Measurements from ENCODE around the gene ADAM12.

Gene ADAM12

GRCh38 chr10:126124046-126124445, 264.2 kb downstream of the ADAM12 start:
- no peak overlapping the region for H3K9ac ChIP-seq (ENCODE audit: low read depth, low read length, poor library complexity, severe bottlenecking)
- no peaks in the 10 kb centered on the region for H3K27me3 ChIP-seq (ENCODE audit: insufficient read depth, low read length, poor library complexity, severe bottlenecking)
- no peak overlapping the region for H2AFZ ChIP-seq (ENCODE audit: low read length)
- H3K9me3 ChIP-seq (ENCODE audit: insufficient read depth, low read depth, low read length) = no peaks in the 10 kb centered on the region; the same call in 1 of the 2 replicates
- H3K4me3 ChIP-seq (ENCODE audit: low read length, poor library complexity, severe bottlenecking) = no peak overlapping the region
- H3K79me2 ChIP-seq (ENCODE audit: insufficient read depth, low read length) = no peaks in the 10 kb centered on the region
- H3K9me2 ChIP-seq (replicated peaks; ENCODE audit: low read depth, low read length) = no peaks in the 10 kb centered on the region
- TF ChIP-seq EZH2phosphoT487 (IDR thresholded peaks at IDR 0.05; ENCODE audit: borderline replicate concordance) (no peak), CTCF (conservative IDR thresholded peaks at IDR 0.05; ENCODE audit: low read length) (no peak)
- H3K4me1 ChIP-seq (ENCODE audit: insufficient read depth, low read length, poor library complexity, severe bottlenecking) = no peaks in the 10 kb centered on the region
- no peaks in the 10 kb centered on the region for H4K20me1 ChIP-seq (ENCODE audit: insufficient read depth, low read length, poor library complexity, severe bottlenecking)
- no peaks in the 10 kb centered on the region for H3K36me3 ChIP-seq (ENCODE audit: insufficient read depth, low read length)
- no peak overlapping the region for H3K4me2 ChIP-seq (ENCODE audit: low read depth, low read length, poor library complexity, severe bottlenecking)
- H3F3A ChIP-seq (ENCODE audit: low read depth) = no peaks in the 10 kb centered on the region

- H3K9ac ChIP-seq (ENCODE audit: low read depth, low read length, poor library complexity, severe bottlenecking) = no peak overlapping the region
- no peak overlapping the region for H2AFZ ChIP-seq (ENCODE audit: low read length)
- H3K4me3 ChIP-seq (ENCODE audit: low read length, poor library complexity, severe bottlenecking) = no peak overlapping the region
- TF ChIP-seq CTCF (conservative IDR thresholded peaks at IDR 0.05; ENCODE audit: low read length) (no peak), EZH2phosphoT487 (IDR thresholded peaks at IDR 0.05; ENCODE audit: borderline replicate concordance) (no peak)
- H3K9me3 ChIP-seq (ENCODE audit: insufficient read depth, low read depth, low read length) = no peaks in the 10 kb centered on the region; the same call in 1 of the 2 replicates
- H3K4me1 ChIP-seq (ENCODE audit: insufficient read depth, low read length, poor library complexity, severe bottlenecking) = no peaks in the 10 kb centered on the region
- H4K20me1 ChIP-seq (ENCODE audit: insufficient read depth, low read length, poor library complexity, severe bottlenecking) = no peaks in the 10 kb centered on the region
- H3K36me3 ChIP-seq (ENCODE audit: insufficient read depth, low read length) = no peaks in the 10 kb centered on the region
- no peaks in the 10 kb centered on the region for H3K27me3 ChIP-seq (ENCODE audit: insufficient read depth, low read length, poor library complexity, severe bottlenecking)
- H3K79me2 ChIP-seq (ENCODE audit: insufficient read depth, low read length) = no peaks in the 10 kb centered on the region
- no peak overlapping the region for H3K4me2 ChIP-seq (ENCODE audit: low read depth, low read length, poor library complexity, severe bottlenecking)
- no peaks in the 10 kb centered on the region for H3F3A ChIP-seq (ENCODE audit: low read depth)
- H3K9me2 ChIP-seq (replicated peaks; ENCODE audit: low read depth, low read length) = no peaks in the 10 kb centered on the region
Measured at GRCh38 chr10:126123466-126123865, 264.8 kb downstream of the ADAM12 start.

- no peak overlapping the region for H3K9ac ChIP-seq (ENCODE audit: low read depth, low read length, poor library complexity, severe bottlenecking)
- H3K36me3 ChIP-seq (ENCODE audit: insufficient read depth, low read length) = no peaks in the 10 kb centered on the region
- H3K4me1 ChIP-seq (ENCODE audit: insufficient read depth, low read length, poor library complexity, severe bottlenecking) = no peaks in the 10 kb centered on the region
- no peaks in the 10 kb centered on the region; the same call in 1 of the 2 replicates for H3K9me3 ChIP-seq (ENCODE audit: insufficient read depth, low read depth, low read length)
- H3K4me2 ChIP-seq (ENCODE audit: low read depth, low read length, poor library complexity, severe bottlenecking) = no peak overlapping the region
- H3K79me2 ChIP-seq (ENCODE audit: insufficient read depth, low read length) = no peaks in the 10 kb centered on the region
- H2AFZ ChIP-seq (ENCODE audit: low read length) = no peak overlapping the region
- no peaks in the 10 kb centered on the region for H3K27me3 ChIP-seq (ENCODE audit: insufficient read depth, low read length, poor library complexity, severe bottlenecking)
- no peaks in the 10 kb centered on the region for H3K9me2 ChIP-seq (replicated peaks; ENCODE audit: low read depth, low read length)
- no peaks in the 10 kb centered on the region for H4K20me1 ChIP-seq (ENCODE audit: insufficient read depth, low read length, poor library complexity, severe bottlenecking)
- TF ChIP-seq CTCF (conservative IDR thresholded peaks at IDR 0.05; ENCODE audit: low read length) (no peak), EZH2phosphoT487 (IDR thresholded peaks at IDR 0.05; ENCODE audit: borderline replicate concordance) (no peak)
- H3F3A ChIP-seq (ENCODE audit: low read depth) = no peaks in the 10 kb centered on the region
- H3K4me3 ChIP-seq (ENCODE audit: low read length, poor library complexity, severe bottlenecking) = no peak overlapping the region
Measured at GRCh38 chr10:126122881-126123280, 265.4 kb downstream of the ADAM12 start.

Measured in Loucy (cell line).